Lower leg skin (tissue), 3 donors: ENCODE results near the gene MUL1.

Experiments
- CTCF ChIP-seq, 3 donors: fragments of 450-650 bp; IDR thresholded peaks; one replicate each; pipeline ENCODE4 v1.5.1; 2016; ENCODE audit warnings: antibody characterized with exemption in 3 of 3, mild to moderate bottlenecking in 3 of 3, moderate library complexity in 2 of 3
- POLR2A ChIP-seq, 2 donors: fragments of 450-650 bp; IDR thresholded peaks; one replicate each; pipeline ENCODE4 v1.6.1; 2016 to 2017; ENCODE audit warnings: antibody characterized with exemption in 2 of 2, mild to moderate bottlenecking in 1 of 2, moderate library complexity in 1 of 2

GRCh38 chr1:20533635-20534034 lies 25.7 kb upstream of the MUL1 start:
- TF ChIP-seq POLR2A (IDR thresholded peaks at IDR 0.05) (no peak), CTCF (IDR thresholded peaks at IDR 0.05) (no peak)
